BJ (cell line): ENCODE measurements around the gene SHANK2. TPM values are rescaled to one million over a fixed set of nuclear protein-coding genes. Genes with fewer than 3 reads are reported as not detected.

ENCODE experiments used
- CTCF ChIA-PET: fragments of 350-600 bp; formaldehyde crosslinking; extraction: SDS; loops from one replicate; lab custom pipeline; 2021; ENCODE audit warnings: antibody characterized with exemption, inconsistent platforms; lab: Yijun Ruan, JAX
- POLR2A ChIA-PET: fragments of 300-600 bp; sonication (Branson Sonifier 250); formaldehyde crosslinking; extraction: SDS; loops from one replicate; lab custom pipeline; 2021; ENCODE audit warnings: antibody characterized with exemption; lab: Charles Lee
- DNase-seq: peaks from one replicate; pipeline ENCODE4 v3.0.0-alpha.2; 2011; ENCODE audit warnings: low read depth
- H3K27me3 ChIP-seq: 2 replicates; pipeline ENCODE4 v1.6.0; 2011; ENCODE audit warnings: low read length; ENCODE audit not compliant: control insufficient read depth, insufficient read depth
- H3K36me3 ChIP-seq: 2 replicates; pipeline ENCODE4 v1.5.1; 2011; ENCODE audit warnings: low read length; ENCODE audit not compliant: control insufficient read depth, insufficient read depth
- H3K4me3 ChIP-seq: 2 replicates; pipeline ENCODE4 v1.5.1; 2011; ENCODE audit warnings: low read depth, mild to moderate bottlenecking, control low read depth, low read length
- polyA plus RNA-seq: library from polyadenylated mRNA; depleted of rRNA; stranded (reverse); fragments of >200 nt; gene quantifications from 2 replicates; pipeline ENCODE4 v1.2.3, GENCODE V29; 2011
- TF ChIP-seq, protein P1 (sequence below): IDR thresholded peaks from 2 replicates; pipeline ENCODE4 v1.5.1; 2011; ENCODE audit warnings: low read depth, mild to moderate bottlenecking, control low read depth, inconsistent platforms, low read length, moderate library complexity; ENCODE audit not compliant: insufficient read depth

The SHANK2 gene
- polyA plus RNA-seq, 1 experiment = 0.37 TPM

DNA sequence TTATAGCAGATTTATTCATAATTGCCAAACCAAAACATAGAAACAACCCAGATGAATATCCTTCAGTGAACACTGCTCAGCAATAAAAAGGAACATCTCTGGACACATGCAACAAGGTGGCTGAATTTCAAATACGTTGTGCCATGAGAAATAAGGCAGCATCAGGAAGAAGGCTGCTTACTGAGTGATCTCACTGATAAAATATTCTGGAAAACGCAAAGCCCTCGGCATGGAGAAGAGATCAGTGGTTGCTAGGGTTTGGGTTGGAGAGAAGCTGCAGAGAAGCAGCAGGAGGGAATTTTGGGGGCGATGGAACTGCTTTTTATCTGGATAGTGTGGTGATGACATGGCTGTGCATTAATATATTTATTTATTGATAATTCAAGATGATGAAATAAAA lies 11.0 kb upstream of the SHANK2 start:
- Histone ChIP-seq H3K4me3 (no peak overlapping the region), H3K27me3 (peaks cover 3% of the 10 kb centered on the region; the same call in 1 of the 2 replicates), H3K36me3 (no peaks in the 10 kb centered on the region)
- ChIA-PET POLR2A (interaction anchor here (0.6 kb wide), 1 partner anchor 9 kb away, joined by 4 read pairs; no protein-coding TSS in a partner anchor), CTCF (interaction anchor here (0.8 kb wide), 1 partner anchor 10 kb away, joined by 3 read pairs; no protein-coding TSS in a partner anchor)
- TF ChIP-seq, protein P1, sequence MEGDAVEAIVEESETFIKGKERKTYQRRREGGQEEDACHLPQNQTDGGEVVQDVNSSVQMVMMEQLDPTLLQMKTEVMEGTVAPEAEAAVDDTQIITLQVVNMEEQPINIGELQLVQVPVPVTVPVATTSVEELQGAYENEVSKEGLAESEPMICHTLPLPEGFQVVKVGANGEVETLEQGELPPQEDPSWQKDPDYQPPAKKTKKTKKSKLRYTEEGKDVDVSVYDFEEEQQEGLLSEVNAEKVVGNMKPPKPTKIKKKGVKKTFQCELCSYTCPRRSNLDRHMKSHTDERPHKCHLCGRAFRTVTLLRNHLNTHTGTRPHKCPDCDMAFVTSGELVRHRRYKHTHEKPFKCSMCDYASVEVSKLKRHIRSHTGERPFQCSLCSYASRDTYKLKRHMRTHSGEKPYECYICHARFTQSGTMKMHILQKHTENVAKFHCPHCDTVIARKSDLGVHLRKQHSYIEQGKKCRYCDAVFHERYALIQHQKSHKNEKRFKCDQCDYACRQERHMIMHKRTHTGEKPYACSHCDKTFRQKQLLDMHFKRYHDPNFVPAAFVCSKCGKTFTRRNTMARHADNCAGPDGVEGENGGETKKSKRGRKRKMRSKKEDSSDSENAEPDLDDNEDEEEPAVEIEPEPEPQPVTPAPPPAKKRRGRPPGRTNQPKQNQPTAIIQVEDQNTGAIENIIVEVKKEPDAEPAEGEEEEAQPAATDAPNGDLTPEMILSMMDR = no peak
- DNase-seq = no peak

DNA sequence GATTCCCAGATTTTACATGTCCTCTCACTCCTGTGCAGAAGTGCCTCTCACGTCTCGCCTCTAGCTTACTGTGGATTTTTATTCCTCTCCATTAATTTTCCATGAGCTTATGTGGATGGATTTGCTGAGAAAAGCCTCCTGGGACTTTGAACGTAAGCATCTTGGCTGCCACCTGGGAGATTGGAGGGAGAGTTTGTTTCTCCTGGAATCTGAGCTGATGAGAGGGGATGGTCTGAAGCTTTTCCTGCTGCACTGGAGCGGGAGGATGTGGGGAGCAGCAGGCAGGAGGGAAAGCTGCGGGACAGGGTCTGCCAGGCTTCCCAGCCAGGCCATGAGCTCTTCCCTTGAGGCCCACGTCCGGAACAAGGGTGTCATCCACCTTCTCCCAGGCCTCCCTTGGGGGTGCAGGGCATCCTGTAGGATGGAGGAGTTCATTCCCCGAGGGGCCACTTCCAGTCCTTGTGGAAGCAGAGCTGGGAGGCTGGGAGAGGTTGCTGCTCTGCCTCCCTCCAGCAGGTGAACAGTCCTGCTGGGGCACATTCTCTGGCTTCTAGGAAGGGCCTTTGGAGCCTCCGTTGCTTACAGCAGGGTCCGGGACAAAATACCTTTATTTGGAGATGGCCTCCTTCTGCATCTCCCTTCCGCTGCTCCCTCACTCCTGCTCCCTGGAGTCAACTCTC lies 3.6 kb upstream of the SHANK2 start:
- no peak for DNase-seq
- ChIA-PET CTCF (no interaction called here), POLR2A (interaction anchor here (0.6 kb wide), 1 partner anchor 17 kb away, joined by 3 read pairs; no protein-coding TSS in a partner anchor)
- TF ChIP-seq, protein P1 = no peak
- H3K4me3 ChIP-seq = no peak overlapping the region
- peaks cover 17% of the 10 kb centered on the region for H3K27me3 ChIP-seq
- H3K36me3 ChIP-seq = no peaks in the 10 kb centered on the region

DNA sequence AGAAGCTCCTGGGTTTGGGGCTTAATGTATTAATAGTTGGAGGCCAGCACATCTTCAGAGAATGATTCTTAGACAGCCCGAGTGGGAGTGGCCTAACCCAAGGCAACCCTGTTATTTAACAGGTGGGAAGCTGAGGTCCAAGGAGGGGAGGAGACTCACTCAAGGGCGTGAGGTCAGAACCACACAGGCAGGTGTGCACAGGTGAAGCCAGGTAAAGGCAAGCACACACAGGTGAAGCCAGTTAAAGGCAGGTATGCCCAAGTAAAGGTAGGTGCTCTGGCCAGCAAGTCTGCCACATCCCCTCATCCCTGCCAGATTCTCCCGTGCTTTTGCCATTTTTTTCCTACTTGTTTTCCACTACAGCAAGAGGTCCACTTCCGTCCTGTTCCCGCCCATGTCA lies 2.9 kb upstream of the SHANK2 start:
- TF ChIP-seq, protein P1 = no peak
- CTCF ChIA-PET = no interaction called here

DNA sequence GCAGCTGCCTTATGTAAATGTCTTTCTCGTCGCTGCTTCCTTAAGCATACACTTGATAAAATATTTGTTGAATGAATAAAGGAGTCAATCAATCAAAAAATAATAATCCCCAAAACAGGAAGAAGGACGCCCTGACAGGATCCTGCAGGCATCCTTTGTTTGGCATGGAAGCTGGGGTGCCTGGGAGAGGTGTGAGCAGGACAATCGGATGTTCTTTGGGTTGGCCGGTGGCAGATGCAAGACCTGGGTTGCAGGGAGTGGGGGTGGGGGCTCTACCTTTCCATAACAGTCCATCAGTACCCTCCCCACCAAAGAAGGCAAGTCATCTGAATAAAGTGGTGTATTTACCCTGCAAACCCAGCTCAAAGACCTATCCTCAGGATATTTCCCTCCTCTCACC lies 1.4 kb upstream of the SHANK2 start:
- Histone ChIP-seq H3K27me3 (peaks cover 29% of the 10 kb centered on the region), H3K36me3 (no peaks in the 10 kb centered on the region), H3K4me3 (no peak overlapping the region)
- DNase-seq = no peak
- TF ChIP-seq, protein P1 = no peak
- ChIA-PET CTCF (interaction anchor here (1.3 to 5.5 kb wide), 2 partner anchors 10 to 14 kb away, joined by 3 to 26 read pairs; no protein-coding TSS in a partner anchor), POLR2A (interaction anchor here (0.6 kb wide), 1 partner anchor 622 kb away, joined by 4 read pairs; no protein-coding TSS in a partner anchor)

More for the DNA sequence above, 2.9 kb upstream of the SHANK2 start:
- POLR2A ChIA-PET = no interaction called here
- peaks cover 23% of the 10 kb centered on the region for H3K27me3 ChIP-seq
- no peak for DNase-seq
- no peaks in the 10 kb centered on the region for H3K36me3 ChIP-seq
- H3K4me3 ChIP-seq = no peak overlapping the region
